ENCODE results near the gene LTBP1. TPM values are rescaled to one million over a fixed set of nuclear protein-coding genes. Genes with fewer than 3 reads are reported as not detected.

LTBP1 gene
- total and polyA plus RNA-seq, 4 donors: 5.8 to 57.6 (median 10.2) TPM

- Histone ChIP-seq H3K9ac (ENCODE audit: low read depth in 1 of 2, low read length in 2 of 2) (no peak overlapping the region), H3K4me1 (ENCODE audit: control insufficient read depth in 4 of 4, insufficient read depth in 4 of 4, low read length in 3 of 4) (no peaks in the 10 kb centered on the region), H3K9me3 (ENCODE audit: control insufficient read depth in 4 of 4, low read length in 3 of 4) (no peaks in the 10 kb centered on the region), H3K4me3 (ENCODE audit: low read depth in 1 of 3, low read length in 3 of 3) (no peak overlapping the region), H3K27ac (ENCODE audit: low read depth in 1 of 2, low read length in 2 of 2) (no peak overlapping the region), H3K27me3 (ENCODE audit: control insufficient read depth in 4 of 4, insufficient read depth in 4 of 4, low read length in 3 of 4) (no peaks in the 10 kb centered on the region), H3K36me3 (ENCODE audit: control insufficient read depth in 4 of 4, insufficient read depth in 3 of 4, low read depth in 1 of 4, low read length in 3 of 4) (no peaks in the 10 kb centered on the region)
- TF ChIP-seq RXRA (IDR thresholded peaks at IDR 0.05): no peak
- no peak for TF ChIP-seq ATF3 (IDR thresholded peaks at IDR 0.05)
- 93% methylated on average over 8 of the region's 8 CpGs for WGBS
- no peak for DNase-seq (ENCODE audit: low spot score)
These were observed 6.3 kb upstream of the LTBP1 start for GRCh38 chr2:32940316-32940997.

DNA sequence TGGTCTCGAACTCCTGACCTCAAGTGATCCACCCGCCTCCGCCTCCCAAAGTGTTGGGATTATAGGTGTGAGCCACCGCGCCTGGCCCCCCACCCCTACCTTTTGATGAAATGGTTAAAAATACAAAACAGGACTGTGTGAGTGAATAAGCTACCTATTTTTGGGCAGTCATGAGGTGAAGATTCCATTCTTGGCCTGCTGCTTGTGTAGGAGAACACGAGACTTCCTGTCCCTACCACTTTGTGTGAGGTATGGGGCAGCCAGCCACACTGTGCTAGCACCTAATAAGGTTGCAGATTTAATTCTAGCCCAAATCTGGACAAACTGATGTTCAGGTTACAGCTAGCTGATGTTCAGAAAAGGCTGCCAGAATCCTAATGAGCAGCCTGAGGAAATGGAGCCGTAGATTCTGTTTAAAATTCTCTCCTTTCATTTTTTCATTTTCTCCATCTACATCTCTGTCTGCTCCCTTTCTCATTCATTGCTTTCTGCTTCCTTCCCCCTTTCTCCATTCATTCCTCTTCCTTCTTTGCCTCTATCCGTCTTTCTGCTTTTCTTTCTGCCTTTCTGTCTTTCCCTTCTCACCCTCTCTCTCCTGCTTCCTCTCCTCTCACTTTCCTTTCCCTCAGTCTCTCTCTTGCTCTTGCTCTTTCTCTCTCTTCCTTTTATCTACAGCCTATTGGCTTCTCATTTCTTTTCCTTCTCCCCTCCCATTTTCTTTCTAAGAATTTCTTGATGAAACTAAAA lies 4.6 kb upstream of the LTBP1 start:
- H3K4me3 ChIP-seq (ENCODE audit: low read depth in 1 of 3, low read length in 3 of 3): no peak overlapping the region
- no peak for DNase-seq (ENCODE audit: low spot score)
- H3K36me3 ChIP-seq (ENCODE audit: control insufficient read depth in 4 of 4, insufficient read depth in 3 of 4, low read depth in 1 of 4, low read length in 3 of 4): no peaks in the 10 kb centered on the region
- no peaks in the 10 kb centered on the region for H3K9me3 ChIP-seq (ENCODE audit: control insufficient read depth in 4 of 4, low read length in 3 of 4)
- H3K9ac ChIP-seq (ENCODE audit: low read depth in 1 of 2, low read length in 2 of 2): no peak overlapping the region
- H3K27ac ChIP-seq (ENCODE audit: low read depth in 1 of 2, low read length in 2 of 2): no peak overlapping the region
- no peaks in the 10 kb centered on the region for H3K27me3 ChIP-seq (ENCODE audit: control insufficient read depth in 4 of 4, insufficient read depth in 4 of 4, low read length in 3 of 4)
- no peak for TF ChIP-seq FOXA2 (IDR thresholded peaks at IDR 0.05)
- TF ChIP-seq HNF4A (conservative IDR thresholded peaks at IDR 0.05): no peak
- TF ChIP-seq HNF4G (IDR thresholded peaks at IDR 0.05): no peak
- no peak for TF ChIP-seq FOXA1 (IDR thresholded peaks at IDR 0.05)
- peaks cover 0 to 8% (median 3%) of the 10 kb centered on the region in 4 donors for H3K4me1 ChIP-seq (ENCODE audit: control insufficient read depth in 4 of 4, insufficient read depth in 4 of 4, low read length in 3 of 4)
- 97% methylated on average over 8 of the region's 8 CpGs for WGBS

GRCh38 chr2:32942793-32943485 lies 3.8 kb upstream of the LTBP1 start:
- 93% methylated on average over 4 of the region's 4 CpGs for WGBS
- Histone ChIP-seq H3K4me1 (ENCODE audit: control insufficient read depth in 4 of 4, insufficient read depth in 4 of 4, low read length in 3 of 4) (peaks cover 0 to 10% (median 3%) of the 10 kb centered on the region in 4 donors), H3K9me3 (ENCODE audit: control insufficient read depth in 4 of 4, low read length in 3 of 4) (no peaks in the 10 kb centered on the region), H3K36me3 (ENCODE audit: control insufficient read depth in 4 of 4, insufficient read depth in 3 of 4, low read depth in 1 of 4, low read length in 3 of 4) (no peaks in the 10 kb centered on the region), H3K27me3 (ENCODE audit: control insufficient read depth in 4 of 4, insufficient read depth in 4 of 4, low read length in 3 of 4) (no peaks in the 10 kb centered on the region), H3K27ac (ENCODE audit: low read depth in 1 of 2, low read length in 2 of 2) (no peak overlapping the region), H3K9ac (ENCODE audit: low read depth in 1 of 2, low read length in 2 of 2) (no peak overlapping the region), H3K4me3 (ENCODE audit: low read depth in 1 of 3, low read length in 3 of 3) (no peak overlapping the region)
- DNase-seq (ENCODE audit: low spot score): no peak
- no peak for TF ChIP-seq HNF4A (conservative IDR thresholded peaks at IDR 0.05)
- no peak for TF ChIP-seq TAF1 (conservative IDR thresholded peaks at IDR 0.05)
- no peak for TF ChIP-seq FOXA2 (IDR thresholded peaks at IDR 0.05)
- TF ChIP-seq CTCF (IDR thresholded peaks at IDR 0.05; ENCODE audit: low read depth, low read length, missing input control): no peak
- no peak for TF ChIP-seq REST (IDR thresholded peaks at IDR 0.05)
- TF ChIP-seq YY1 (IDR thresholded peaks at IDR 0.05): no peak
- TF ChIP-seq FOXA1 (IDR thresholded peaks at IDR 0.05): no peak
- TF ChIP-seq EGR1 (IDR thresholded peaks at IDR 0.05; ENCODE audit: low read depth in 2 of 2): no peak
- TF ChIP-seq HNF4G (IDR thresholded peaks at IDR 0.05): no peak
- TF ChIP-seq RXRA (IDR thresholded peaks at IDR 0.05): no peak
- no peak for TF ChIP-seq ATF3 (IDR thresholded peaks at IDR 0.05)
- no peak for TF ChIP-seq JUND (IDR thresholded peaks at IDR 0.05)
- TF ChIP-seq ZBTB33 (IDR thresholded peaks at IDR 0.05): no peak
- no peak for TF ChIP-seq SP1 (IDR thresholded peaks at IDR 0.05)
- TF ChIP-seq, protein P1, sequence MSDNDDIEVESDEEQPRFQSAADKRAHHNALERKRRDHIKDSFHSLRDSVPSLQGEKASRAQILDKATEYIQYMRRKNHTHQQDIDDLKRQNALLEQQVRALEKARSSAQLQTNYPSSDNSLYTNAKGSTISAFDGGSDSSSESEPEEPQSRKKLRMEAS (IDR thresholded peaks at IDR 0.05): no peak
- no peak for TF ChIP-seq GABPA (IDR thresholded peaks at IDR 0.05 in 1 of 2, conservative IDR thresholded peaks at IDR 0.05 in 1 of 2)
- TF ChIP-seq RAD21 (IDR thresholded peaks at IDR 0.05): no peak

Measured in liver (tissue), 9 donors.